ENCODE data around the gene GPX3.

GRCh38 chr5:151076616-151077015 lies 56.2 kb downstream of the GPX3 start:
- TF ChIP-seq POLR2AphosphoS5 (IDR thresholded peaks at IDR 0.05; ENCODE audit: low read depth, low read length) (no peak), SIN3A (IDR thresholded peaks at IDR 0.05; ENCODE audit: borderline replicate concordance, insufficient read depth, low read length) (no peak), TAF1 (IDR thresholded peaks at IDR 0.05; ENCODE audit: borderline replicate concordance, insufficient read depth, low read length) (no peak), REST (IDR thresholded peaks at IDR 0.05; ENCODE audit: insufficient read depth in 1 of 2, low read depth in 2 of 2, low read length in 2 of 2) (no peak), FOXP2 (optimal IDR thresholded peaks at IDR 0.05; ENCODE audit: borderline replicate concordance, extremely low read depth, extremely low read length, insufficient read depth) (no peak)

All from PFSK-1 (cell line).